Activated CD4-positive, CD25-positive, alpha-beta regulatory T cell (primary cell): Measurements from ENCODE around the gene TRAF3IP3.

Experiments used
- DNase-seq, 4 experiments: peaks; one replicate each; lab custom pipeline; 2025; lab: John Stamatoyannopoulos, UW

The TRAF3IP3 gene

GRCh38 chr1:209755926-209756614 lies at the start of gene TRAF3IP3:
Gene TRAF3IP3 (plus strand): TSS chr1:209756053. CDS start chr1:209760040, 3,987 bp downstream.
- peak; percentile 23 to 59 (median 56) for DNase-seq

GRCh38 chr1:209706622-209707021 lies 49.2 kb upstream of the TRAF3IP3 start:
- DNase-seq: no peak

- DNase-seq: no peak
Observed at GRCh38 chr1:209707308-209707707, 48.5 kb upstream of the TRAF3IP3 start.

- no peak for DNase-seq
Observed at GRCh38 chr1:209708297-209708696, 47.6 kb upstream of the TRAF3IP3 start.

- DNase-seq: no peak
Observed at GRCh38 chr1:209710093-209710492, 45.8 kb upstream of the TRAF3IP3 start.

- DNase-seq: no peak
Observed at GRCh38 chr1:209710847-209711246, 45.0 kb upstream of the TRAF3IP3 start.

GRCh38 chr1:209714338-209714737 lies 41.5 kb upstream of the TRAF3IP3 start:
- no peak for DNase-seq

- DNase-seq: no peak
Observed at GRCh38 chr1:209715314-209715713, 40.5 kb upstream of the TRAF3IP3 start.

- DNase-seq: no peak
Observed at GRCh38 chr1:209717818-209718217, 38.0 kb upstream of the TRAF3IP3 start.

- DNase-seq: no peak
Observed at GRCh38 chr1:209720326-209720725, 35.5 kb upstream of the TRAF3IP3 start.

GRCh38 chr1:209720826-209721225 lies 35.0 kb upstream of the TRAF3IP3 start:
- no peak for DNase-seq

GRCh38 chr1:209721323-209721722 lies 34.5 kb upstream of the TRAF3IP3 start:
- DNase-seq: no peak

GRCh38 chr1:209723265-209723664 lies 32.6 kb upstream of the TRAF3IP3 start:
- DNase-seq: no peak

GRCh38 chr1:209723756-209724693 lies 31.8 kb upstream of the TRAF3IP3 start:
- no peak for DNase-seq

- no peak for DNase-seq
Observed at GRCh38 chr1:209727286-209727685, 28.6 kb upstream of the TRAF3IP3 start.

- DNase-seq: no peak
Observed at GRCh38 chr1:209727785-209728184, 28.1 kb upstream of the TRAF3IP3 start.

- no peak for DNase-seq
Observed at GRCh38 chr1:209728466-209728865, 27.4 kb upstream of the TRAF3IP3 start.

GRCh38 chr1:209729436-209729835 lies 26.4 kb upstream of the TRAF3IP3 start:
- no peak for DNase-seq

GRCh38 chr1:209732725-209733124 lies 23.1 kb upstream of the TRAF3IP3 start:
- no peak for DNase-seq

- no peak for DNase-seq
Observed at GRCh38 chr1:209733409-209734192, 22.3 kb upstream of the TRAF3IP3 start.

- DNase-seq: no peak
Observed at GRCh38 chr1:209736490-209737117, 19.2 kb upstream of the TRAF3IP3 start.

- no peak for DNase-seq
Observed at GRCh38 chr1:209737118-209737505, 18.7 kb upstream of the TRAF3IP3 start.
